DND-41 (cell line): ENCODE measurements around the gene PCDH9.
A peak's percentile ranks its signal among the peaks of the same experiment; 100 is the strongest.

Source experiments
- ATAC-seq: fragments of 200-7000 bp; cut with Tn5 transposase; 3 replicates; pipeline ENCODE4 v1.9.1; 2021; ENCODE audit warnings: low read depth; ENCODE audit not compliant: insufficient read depth
- DNase-seq: peaks from one replicate; pipeline ENCODE4 v3.0.0-alpha.2; 2020
- H2AFZ ChIP-seq: 2 replicates; pipeline ENCODE4 v1.6.0; 2012; ENCODE audit warnings: low read depth, low read length
- H3K27ac ChIP-seq: 2 replicates; pipeline ENCODE4 v1.5.1; 2012; ENCODE audit warnings: low read length, inconsistent platforms
- H3K27me3 ChIP-seq: fragments of 200-600 bp; sonication (generic); 2 replicates; pipeline ENCODE4 v1.6.0; 2012; ENCODE audit warnings: low read length, mild to moderate bottlenecking, inconsistent platforms; ENCODE audit not compliant: insufficient read depth, poor library complexity
- H3K36me3 ChIP-seq: 2 replicates; pipeline ENCODE4 v1.5.1; 2012; ENCODE audit warnings: low read length, inconsistent platforms; ENCODE audit not compliant: insufficient read depth
- H3K4me1 ChIP-seq: 2 replicates; pipeline ENCODE4 v1.5.1; 2012; ENCODE audit warnings: mild to moderate bottlenecking, low read length; ENCODE audit not compliant: insufficient read depth
- H3K4me2 ChIP-seq: 2 replicates; pipeline ENCODE4 v1.6.0; 2012; ENCODE audit warnings: mild to moderate bottlenecking, moderate library complexity, low read length, inconsistent platforms; ENCODE audit not compliant: insufficient read depth
- H3K4me3 ChIP-seq, 2 experiments: fragments of 200-600 bp in 1 of 2; shearing (Covaris generic) in 1 of 2; 2 replicates each; pipeline ENCODE4 v1.5.1; 2012 to 2016; ENCODE audit warnings: inconsistent platforms in 2 of 2, low read length in 2 of 2, mild to moderate bottlenecking in 2 of 2, low read depth in 1 of 2, moderate library complexity in 1 of 2
- H3K79me2 ChIP-seq: 2 replicates; pipeline ENCODE4 v1.6.0; 2012; ENCODE audit warnings: low read length, inconsistent platforms; ENCODE audit not compliant: insufficient read depth
- H3K9ac ChIP-seq: 2 replicates; pipeline ENCODE4 v1.6.0; 2012; ENCODE audit warnings: low read depth, mild to moderate bottlenecking, inconsistent platforms, low read length, moderate library complexity
- H3K9me3 ChIP-seq: 2 replicates; pipeline ENCODE4 v1.5.1; 2012; ENCODE audit warnings: low read length, moderate library complexity, mild to moderate bottlenecking, inconsistent platforms; ENCODE audit not compliant: insufficient read depth, severe bottlenecking
- H4K20me1 ChIP-seq: 2 replicates; pipeline ENCODE4 v1.6.0; 2012; ENCODE audit warnings: low read length; ENCODE audit not compliant: insufficient read depth
- EZH2 ChIP-seq: IDR thresholded peaks from 3 replicates; pipeline ENCODE4 v1.6.1; 2012; ENCODE audit warnings: borderline replicate concordance, low read depth, mild to moderate bottlenecking, moderate library complexity, low read length, inconsistent platforms; ENCODE audit not compliant: severe bottlenecking
- TF ChIP-seq, protein P1 (sequence below): IDR thresholded peaks from 2 replicates; pipeline ENCODE4 v1.5.1; 2012; ENCODE audit warnings: borderline replicate concordance, low read length, moderate library complexity, mild to moderate bottlenecking; ENCODE audit not compliant: poor library complexity, severe bottlenecking; ENCODE audit errors: extremely low read depth

The PCDH9 gene

GRCh38 chr13:67128136-67128535 is 102.0 kb downstream of the PCDH9 start:
- H3K4me1 ChIP-seq, result peaks cover 3% of the 10 kb centered on the region
- no peak for ATAC-seq
- H3K4me3 ChIP-seq, result no peak overlapping the region
- no peak overlapping the region for H3K27ac ChIP-seq
- H3K4me2 ChIP-seq, result no peak overlapping the region
- TF ChIP-seq, protein P1, sequence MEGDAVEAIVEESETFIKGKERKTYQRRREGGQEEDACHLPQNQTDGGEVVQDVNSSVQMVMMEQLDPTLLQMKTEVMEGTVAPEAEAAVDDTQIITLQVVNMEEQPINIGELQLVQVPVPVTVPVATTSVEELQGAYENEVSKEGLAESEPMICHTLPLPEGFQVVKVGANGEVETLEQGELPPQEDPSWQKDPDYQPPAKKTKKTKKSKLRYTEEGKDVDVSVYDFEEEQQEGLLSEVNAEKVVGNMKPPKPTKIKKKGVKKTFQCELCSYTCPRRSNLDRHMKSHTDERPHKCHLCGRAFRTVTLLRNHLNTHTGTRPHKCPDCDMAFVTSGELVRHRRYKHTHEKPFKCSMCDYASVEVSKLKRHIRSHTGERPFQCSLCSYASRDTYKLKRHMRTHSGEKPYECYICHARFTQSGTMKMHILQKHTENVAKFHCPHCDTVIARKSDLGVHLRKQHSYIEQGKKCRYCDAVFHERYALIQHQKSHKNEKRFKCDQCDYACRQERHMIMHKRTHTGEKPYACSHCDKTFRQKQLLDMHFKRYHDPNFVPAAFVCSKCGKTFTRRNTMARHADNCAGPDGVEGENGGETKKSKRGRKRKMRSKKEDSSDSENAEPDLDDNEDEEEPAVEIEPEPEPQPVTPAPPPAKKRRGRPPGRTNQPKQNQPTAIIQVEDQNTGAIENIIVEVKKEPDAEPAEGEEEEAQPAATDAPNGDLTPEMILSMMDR, result no peak
- H3K27me3 ChIP-seq, result no peaks in the 10 kb centered on the region
- H3K9me3 ChIP-seq, result no peaks in the 10 kb centered on the region
- no peak overlapping the region for H3K9ac ChIP-seq
- no peak for DNase-seq
- no peaks in the 10 kb centered on the region for H3K79me2 ChIP-seq
- no peak overlapping the region for H2AFZ ChIP-seq
- H4K20me1 ChIP-seq, result no peaks in the 10 kb centered on the region
- no peaks in the 10 kb centered on the region for H3K36me3 ChIP-seq

DNA sequence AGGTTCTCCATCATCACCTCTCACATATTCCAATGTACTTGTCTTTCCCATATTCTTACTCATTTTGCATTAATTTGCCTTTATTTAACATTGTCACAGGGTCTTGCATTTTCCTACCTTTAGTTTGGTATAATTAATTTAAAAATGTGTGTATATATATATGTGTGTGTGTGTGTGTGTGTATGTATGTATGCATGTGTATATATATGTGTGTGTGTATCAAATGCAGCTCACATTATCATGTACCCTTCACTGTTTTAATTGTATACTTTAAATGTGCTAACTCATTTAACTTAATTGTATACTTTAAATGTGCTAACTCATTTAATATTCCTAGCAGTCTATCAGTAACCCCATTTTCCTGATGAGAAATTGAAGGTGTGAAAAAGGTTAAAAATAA is 104.5 kb downstream of the PCDH9 start:
- peaks cover 8% of the 10 kb centered on the region for H3K4me1 ChIP-seq
- no peak overlapping the region for H3K27ac ChIP-seq
- no peak for DNase-seq
- H3K4me2 ChIP-seq, result no peak overlapping the region
- H2AFZ ChIP-seq, result no peak overlapping the region
- H3K36me3 ChIP-seq, result no peaks in the 10 kb centered on the region
- TF ChIP-seq EZH2, result no peak
- TF ChIP-seq, protein P1, result no peak
- H4K20me1 ChIP-seq, result no peaks in the 10 kb centered on the region
- no peak for ATAC-seq
- no peaks in the 10 kb centered on the region for H3K79me2 ChIP-seq
- H3K9ac ChIP-seq, result no peak overlapping the region
- no peaks in the 10 kb centered on the region for H3K9me3 ChIP-seq
- no peak overlapping the region for H3K4me3 ChIP-seq
- H3K27me3 ChIP-seq, result no peaks in the 10 kb centered on the region

DNA sequence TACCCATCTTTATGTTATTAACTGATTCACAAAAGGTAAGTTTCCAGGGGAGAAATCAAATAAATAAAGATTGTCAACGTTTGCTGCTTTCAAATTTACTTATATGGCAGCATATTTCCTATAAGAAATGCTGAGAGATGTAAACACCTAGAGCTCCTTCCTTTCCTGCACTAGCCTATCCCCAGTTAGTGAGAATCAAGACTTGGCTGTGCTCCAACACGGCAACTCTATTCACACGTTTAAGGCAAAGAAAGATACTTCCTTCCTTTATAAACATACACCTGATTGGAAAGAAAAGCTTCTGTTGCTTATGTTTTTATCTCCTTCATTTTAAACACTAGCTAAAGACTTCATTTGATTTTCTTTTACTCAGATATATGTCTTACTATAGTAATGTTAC is 107.0 kb downstream of the PCDH9 start:
- H3K36me3 ChIP-seq, result no peaks in the 10 kb centered on the region
- H3K27me3 ChIP-seq, result no peaks in the 10 kb centered on the region
- H3K4me3 ChIP-seq, result no peak overlapping the region
- no peaks in the 10 kb centered on the region for H3K79me2 ChIP-seq
- TF ChIP-seq EZH2, result no peak
- TF ChIP-seq, protein P1, result no peak
- no peaks in the 10 kb centered on the region for H4K20me1 ChIP-seq
- DNase-seq (peak; percentile 47), ATAC-seq (peak; percentile 74)
- no peak overlapping the region for H3K9ac ChIP-seq
- no peak overlapping the region; the same call in 1 of the 2 replicates for H3K27ac ChIP-seq
- peak overlapping the region; percentile 57 for H2AFZ ChIP-seq
- no peak overlapping the region for H3K4me2 ChIP-seq
- H3K4me1 ChIP-seq, result peaks cover 8% of the 10 kb centered on the region
- H3K9me3 ChIP-seq, result no peaks in the 10 kb centered on the region

GRCh38 chr13:67122251-67122650 is 107.9 kb downstream of the PCDH9 start:
- no peaks in the 10 kb centered on the region for H4K20me1 ChIP-seq
- no peaks in the 10 kb centered on the region for H3K36me3 ChIP-seq
- H3K9me3 ChIP-seq, result no peaks in the 10 kb centered on the region
- H3K79me2 ChIP-seq, result no peaks in the 10 kb centered on the region
- peaks cover 8% of the 10 kb centered on the region for H3K4me1 ChIP-seq
- H3K4me3 ChIP-seq, result no peak overlapping the region
- no peaks in the 10 kb centered on the region for H3K27me3 ChIP-seq
- no peak for ATAC-seq
- H3K9ac ChIP-seq, result no peak overlapping the region
- DNase-seq, result no peak
- H3K4me2 ChIP-seq, result no peak overlapping the region
- TF ChIP-seq EZH2, result no peak
- TF ChIP-seq, protein P1, result no peak
- H2AFZ ChIP-seq, result no peak overlapping the region
- no peak overlapping the region for H3K27ac ChIP-seq
